Thyroid gland (tissue), 4 donors: ENCODE results near the gene PPFIA3.

ENCODE experiments used
- POLR2A ChIP-seq, 2 donors: fragments of 450-650 bp; IDR thresholded peaks; one replicate each; pipeline ENCODE4 v1.6.1; 2017; ENCODE audit warnings: antibody characterized with exemption in 2 of 2, mild to moderate bottlenecking in 2 of 2, moderate library complexity in 1 of 2
- TF ChIP-seq, protein P1 (sequence below), 6 experiments: fragments of 200-600 bp in 3 of 6; fragments of 450-650 bp in 3 of 6; sonication (generic) in 3 of 6; IDR thresholded peaks; one replicate each; pipeline ENCODE4 v1.5.1; 2016 to 2019; ENCODE audit warnings: antibody characterized with exemption in 6 of 6, mild to moderate bottlenecking in 2 of 6, inconsistent platforms in 1 of 6, moderate library complexity in 1 of 6

DNA sequence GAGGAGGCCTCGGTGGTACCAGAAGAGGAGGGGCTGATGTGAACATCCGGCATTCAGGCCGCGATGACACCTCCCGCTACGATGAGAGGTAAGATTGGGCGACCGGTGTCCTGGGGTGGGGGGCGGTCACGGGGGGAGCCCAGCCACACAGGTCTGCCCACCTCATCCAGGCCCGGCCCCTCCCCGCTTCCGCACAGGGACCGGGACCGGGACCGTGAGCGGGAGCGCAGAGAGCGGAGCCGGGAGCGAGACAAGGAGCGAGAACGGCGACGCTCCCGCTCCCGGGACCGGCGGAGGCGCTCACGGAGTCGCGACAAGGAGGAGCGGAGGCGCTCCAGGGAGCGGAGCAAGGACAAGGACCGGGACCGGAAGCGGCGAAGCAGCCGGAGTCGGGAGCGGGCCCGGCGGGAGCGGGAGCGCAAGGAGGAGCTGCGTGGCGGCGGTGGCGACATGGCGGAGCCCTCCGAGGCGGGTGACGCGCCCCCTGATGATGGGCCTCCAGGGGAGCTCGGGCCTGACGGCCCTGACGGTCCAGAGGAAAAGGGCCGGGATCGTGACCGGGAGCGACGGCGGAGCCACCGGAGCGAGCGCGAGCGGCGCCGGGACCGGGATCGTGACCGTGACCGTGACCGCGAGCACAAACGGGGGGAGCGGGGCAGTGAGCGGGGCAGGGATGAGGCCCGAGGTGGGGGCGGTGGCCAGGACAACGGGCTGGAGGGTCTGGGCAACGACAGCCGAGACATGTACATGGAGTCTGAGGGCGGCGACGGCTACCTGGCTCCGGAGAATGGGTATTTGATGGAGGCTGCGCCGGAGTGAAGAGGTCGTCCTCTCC, 11.5 kb upstream of the PPFIA3 start:
- TF ChIP-seq, protein P1, sequence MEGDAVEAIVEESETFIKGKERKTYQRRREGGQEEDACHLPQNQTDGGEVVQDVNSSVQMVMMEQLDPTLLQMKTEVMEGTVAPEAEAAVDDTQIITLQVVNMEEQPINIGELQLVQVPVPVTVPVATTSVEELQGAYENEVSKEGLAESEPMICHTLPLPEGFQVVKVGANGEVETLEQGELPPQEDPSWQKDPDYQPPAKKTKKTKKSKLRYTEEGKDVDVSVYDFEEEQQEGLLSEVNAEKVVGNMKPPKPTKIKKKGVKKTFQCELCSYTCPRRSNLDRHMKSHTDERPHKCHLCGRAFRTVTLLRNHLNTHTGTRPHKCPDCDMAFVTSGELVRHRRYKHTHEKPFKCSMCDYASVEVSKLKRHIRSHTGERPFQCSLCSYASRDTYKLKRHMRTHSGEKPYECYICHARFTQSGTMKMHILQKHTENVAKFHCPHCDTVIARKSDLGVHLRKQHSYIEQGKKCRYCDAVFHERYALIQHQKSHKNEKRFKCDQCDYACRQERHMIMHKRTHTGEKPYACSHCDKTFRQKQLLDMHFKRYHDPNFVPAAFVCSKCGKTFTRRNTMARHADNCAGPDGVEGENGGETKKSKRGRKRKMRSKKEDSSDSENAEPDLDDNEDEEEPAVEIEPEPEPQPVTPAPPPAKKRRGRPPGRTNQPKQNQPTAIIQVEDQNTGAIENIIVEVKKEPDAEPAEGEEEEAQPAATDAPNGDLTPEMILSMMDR (IDR thresholded peaks at IDR 0.05) = no peak
- no peak for TF ChIP-seq POLR2A (IDR thresholded peaks at IDR 0.05)
